SK-N-SH (cell line): ENCODE data around the gene BRD1. TPM values are rescaled to one million over a fixed set of nuclear protein-coding genes. Genes with fewer than 3 reads are reported as not detected.
A peak's percentile ranks its signal among the peaks of the same experiment; 100 is the strongest.

Source experiments
- CTCF ChIA-PET: fragments of 300-600, 350-600 bp; formaldehyde crosslinking; extraction: SDS; loops from one replicate; lab custom pipeline; 2021; lab: Yijun Ruan, JAX
- POLR2A ChIA-PET: fragments of 350-600 bp; sonication (Branson Sonifier 250); formaldehyde crosslinking; extraction: SDS; loops from one replicate; lab custom pipeline; 2020; ENCODE audit warnings: antibody characterized with exemption, inconsistent platforms; lab: Yijun Ruan, JAX
- DNase-seq: peaks from one replicate; pipeline ENCODE4 v3.0.0; 2012
- H2AFZ ChIP-seq: fragments of 200-600 bp; sonication (generic); 2 replicates; pipeline ENCODE4 v1.8.1; 2016; ENCODE audit warnings: antibody characterized with exemption, mild to moderate bottlenecking, low read depth
- H3F3A ChIP-seq: fragments of 200-600 bp; sonication (generic); replicated peaks from 2 replicates; pipeline ENCODE3; 2016; ENCODE audit warnings: antibody characterized with exemption, mild to moderate bottlenecking; ENCODE audit not compliant: insufficient read depth
- H3K27ac ChIP-seq, 2 experiments: fragments of 200-500 bp in 1 of 2; fragments of 200-600 bp in 1 of 2; sonication (Bioruptor generic) in 1 of 2; sonication (generic), shearing (Covaris generic) in 1 of 2; 2 replicates each; pipeline versions ENCODE4 v1.5.1 to v1.6.1; 2014 to 2016; ENCODE audit warnings: low read depth in 2 of 2, inconsistent platforms in 1 of 2, low read length in 1 of 2, mild to moderate bottlenecking in 1 of 2, mixed read lengths in 1 of 2
- H3K27me3 ChIP-seq: fragments of 200-600 bp; sonication (generic), shearing (Covaris generic); 2 replicates; pipeline ENCODE4 v1.6.1; 2016; ENCODE audit warnings: mixed run types; ENCODE audit not compliant: insufficient read depth
- H3K36me3 ChIP-seq, 2 experiments: fragments of 200-500 bp in 1 of 2; fragments of 200-600 bp in 1 of 2; sonication (Bioruptor generic) in 1 of 2; sonication (generic) in 1 of 2; replicated peaks in 1 of 2; 2 replicates each; pipeline versions ENCODE3 to v1.5.1; 2014 to 2016; ENCODE audit warnings: low read length in 1 of 2, mild to moderate bottlenecking in 1 of 2; ENCODE audit not compliant: insufficient read depth in 2 of 2, control insufficient read depth in 1 of 2
- H3K4me1 ChIP-seq, 2 experiments: fragments of 200-500 bp in 1 of 2; fragments of 200-600 bp in 1 of 2; sonication (Bioruptor generic) in 1 of 2; sonication (generic), shearing (Covaris generic) in 1 of 2; 2 replicates each; pipeline versions ENCODE4 v1.5.1 to v1.6.1; 2014 to 2016; ENCODE audit warnings: low read depth in 1 of 2, low read length in 1 of 2, mixed run types in 1 of 2; ENCODE audit not compliant: insufficient read depth in 2 of 2, control insufficient read depth in 1 of 2
- H3K4me2 ChIP-seq: fragments of 200-600 bp; sonication (generic), shearing (Covaris generic); 2 replicates; pipeline ENCODE4 v1.6.1; 2017; ENCODE audit warnings: mixed run types
- H3K4me3 ChIP-seq, 2 experiments: fragments of 200-500 bp in 1 of 2; fragments of 200-600 bp in 1 of 2; sonication (Bioruptor generic) in 1 of 2; sonication (generic), shearing (Covaris generic) in 1 of 2; 2 replicates each; pipeline versions ENCODE4 v1.5.1 to v1.8.1; 2014 to 2016; ENCODE audit warnings: low read depth in 2 of 2, inconsistent platforms in 1 of 2, low read length in 1 of 2, mild to moderate bottlenecking in 1 of 2, mixed read lengths in 1 of 2, moderate library complexity in 1 of 2
- H3K79me2 ChIP-seq: fragments of 200-600 bp; sonication (generic); 2 replicates; pipeline ENCODE4 v1.8.1; 2017; ENCODE audit warnings: mild to moderate bottlenecking; ENCODE audit not compliant: insufficient read depth
- H3K9ac ChIP-seq: fragments of 200-600 bp; sonication (generic); 2 replicates; pipeline ENCODE4 v1.6.1; 2017; ENCODE audit warnings: mixed run types
- H3K9me2 ChIP-seq: fragments of 200-600 bp; sonication (generic); 2 replicates; pipeline ENCODE4 v1.6.1; 2017; ENCODE audit warnings: mixed run types
- H3K9me3 ChIP-seq: fragments of 200-600 bp; sonication (generic); 2 replicates; pipeline ENCODE4 v1.6.1; 2017; ENCODE audit warnings: mixed run types, mild to moderate bottlenecking, moderate library complexity
- H4K20me1 ChIP-seq: fragments of 200-600 bp; sonication (generic); 2 replicates; pipeline ENCODE4 v1.6.1; 2017; ENCODE audit warnings: mild to moderate bottlenecking, mixed run types; ENCODE audit not compliant: insufficient read depth
- CHD2 ChIP-seq: fragments of 150-350 bp; IDR thresholded peaks from 2 replicates; pipeline ENCODE4 v1.6.1; 2018; ENCODE audit warnings: low read length; ENCODE audit not compliant: partially characterized antibody
- ELF1 ChIP-seq: IDR thresholded peaks from 2 replicates; pipeline ENCODE4 v1.4.0; 2012
- GABPA ChIP-seq: IDR thresholded peaks from 2 replicates; pipeline ENCODE4 v1.4.0; 2012; ENCODE audit warnings: low read depth, mild to moderate bottlenecking
- IRF3 ChIP-seq: fragments of 150-350 bp; IDR thresholded peaks from 2 replicates; pipeline ENCODE4 v1.6.1; 2016; ENCODE audit warnings: mild to moderate bottlenecking, low read depth, low read length
- JUND ChIP-seq: IDR thresholded peaks from 2 replicates; pipeline ENCODE4 v1.4.0; 2012
- MXI1 ChIP-seq: IDR thresholded peaks from 2 replicates; pipeline ENCODE4 v1.6.1; 2012; ENCODE audit warnings: mild to moderate bottlenecking, low read depth, low read length, improper control_type of control experiment
- NFIC ChIP-seq: IDR thresholded peaks from 2 replicates; pipeline ENCODE4 v1.4.0; 2012; ENCODE audit warnings: borderline replicate concordance
- RAD21 ChIP-seq: IDR thresholded peaks from 2 replicates; pipeline ENCODE4 v1.6.1; 2012; ENCODE audit warnings: mild to moderate bottlenecking, low read length
- TCF12 ChIP-seq: IDR thresholded peaks from 2 replicates; pipeline ENCODE4 v1.4.0; 2012
- YY1 ChIP-seq: IDR thresholded peaks from 2 replicates; pipeline ENCODE4 v1.4.0; 2012; ENCODE audit warnings: low read depth, mild to moderate bottlenecking
- WGBS: methylation state at CpG from one replicate; pipeline ENCODE4 v1.1.6; 2017; ENCODE audit warnings: low lambda C conversion rate; 5-methylcytosine and 5-hydroxymethylcytosine counted together
- polyA plus RNA-seq, 3 experiments: library from polyadenylated mRNA; depleted of rRNA; stranded (reverse); fragments of >200 nt; gene quantifications; 2 replicates each; pipeline ENCODE4 v1.2.3, GENCODE V29; 2012
- TF ChIP-seq, protein P1 (sequence below): fragments of 200-600 bp; sonication (generic); IDR thresholded peaks from 2 replicates; pipeline ENCODE4 v1.6.1; 2017; ENCODE audit warnings: antibody characterized with exemption, mild to moderate bottlenecking, moderate library complexity
- TF ChIP-seq, protein P2 (sequence below): fragments of 150-350 bp; IDR thresholded peaks from 2 replicates; pipeline ENCODE4 v1.6.1; 2017; ENCODE audit warnings: antibody characterized with exemption, low read length, low read depth, borderline replicate concordance

The BRD1 gene
- polyA plus RNA-seq, 1 of the 3 experiments (the other 2 are of a cell fraction), result 10.3 TPM

DNA sequence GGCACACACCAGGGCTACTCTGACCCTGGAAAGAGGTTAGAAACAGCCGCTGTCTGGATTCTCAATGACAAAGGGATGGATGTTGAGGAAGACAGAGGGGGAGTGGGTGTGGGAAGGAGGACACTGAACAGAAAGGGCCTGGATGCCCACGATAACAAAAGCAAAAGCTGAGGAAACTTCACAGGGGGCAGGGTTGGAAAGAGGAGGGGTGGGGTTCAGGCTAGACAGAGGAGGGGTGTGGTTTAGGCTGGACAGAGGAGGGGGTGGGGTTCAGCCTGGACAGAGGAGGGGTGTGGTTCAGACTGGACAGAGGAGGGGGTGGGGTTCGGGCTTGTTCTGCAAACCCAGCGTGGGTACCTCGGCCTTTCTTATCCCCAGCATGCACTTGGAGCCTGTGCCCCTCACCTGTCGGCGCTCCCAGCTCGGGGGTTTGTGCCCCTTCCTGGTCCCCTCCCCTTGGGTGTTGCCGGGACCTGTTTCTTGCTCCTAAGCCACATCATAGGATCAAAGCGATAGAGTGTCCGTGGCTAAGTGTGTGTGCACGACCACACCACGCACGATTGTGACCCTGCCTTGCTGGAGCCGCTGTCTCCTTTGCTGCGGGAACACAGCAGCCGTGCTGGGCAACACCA is 75.6 kb downstream of the BRD1 start:
- Histone ChIP-seq H3F3A (no peaks in the 10 kb centered on the region), H3K27ac (no peak overlapping the region), H3K9ac (no peak overlapping the region), H3K9me3 (no peaks in the 10 kb centered on the region), H3K79me2 (no peaks in the 10 kb centered on the region), H3K4me3 (no peak overlapping the region), H3K27me3 (no peaks in the 10 kb centered on the region), H3K4me2 (no peak overlapping the region), H2AFZ (no peak overlapping the region), H3K4me1 (peaks cover 0 to 28% of the 10 kb centered on the region in 2 experiments; a peak in 1 of 4 replicates), H3K9me2 (no peaks in the 10 kb centered on the region), H3K36me3 (no peaks in the 10 kb centered on the region), H4K20me1 (no peaks in the 10 kb centered on the region)
- DNase-seq, result peak; percentile 33
- POLR2A ChIA-PET, result no interaction called here
- TF ChIP-seq, protein P1, sequence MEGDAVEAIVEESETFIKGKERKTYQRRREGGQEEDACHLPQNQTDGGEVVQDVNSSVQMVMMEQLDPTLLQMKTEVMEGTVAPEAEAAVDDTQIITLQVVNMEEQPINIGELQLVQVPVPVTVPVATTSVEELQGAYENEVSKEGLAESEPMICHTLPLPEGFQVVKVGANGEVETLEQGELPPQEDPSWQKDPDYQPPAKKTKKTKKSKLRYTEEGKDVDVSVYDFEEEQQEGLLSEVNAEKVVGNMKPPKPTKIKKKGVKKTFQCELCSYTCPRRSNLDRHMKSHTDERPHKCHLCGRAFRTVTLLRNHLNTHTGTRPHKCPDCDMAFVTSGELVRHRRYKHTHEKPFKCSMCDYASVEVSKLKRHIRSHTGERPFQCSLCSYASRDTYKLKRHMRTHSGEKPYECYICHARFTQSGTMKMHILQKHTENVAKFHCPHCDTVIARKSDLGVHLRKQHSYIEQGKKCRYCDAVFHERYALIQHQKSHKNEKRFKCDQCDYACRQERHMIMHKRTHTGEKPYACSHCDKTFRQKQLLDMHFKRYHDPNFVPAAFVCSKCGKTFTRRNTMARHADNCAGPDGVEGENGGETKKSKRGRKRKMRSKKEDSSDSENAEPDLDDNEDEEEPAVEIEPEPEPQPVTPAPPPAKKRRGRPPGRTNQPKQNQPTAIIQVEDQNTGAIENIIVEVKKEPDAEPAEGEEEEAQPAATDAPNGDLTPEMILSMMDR, result no peak
- no peak for TF ChIP-seq ELF1
- TF ChIP-seq CHD2, result no peak
- no peak for TF ChIP-seq RAD21
- TF ChIP-seq, protein P2, sequence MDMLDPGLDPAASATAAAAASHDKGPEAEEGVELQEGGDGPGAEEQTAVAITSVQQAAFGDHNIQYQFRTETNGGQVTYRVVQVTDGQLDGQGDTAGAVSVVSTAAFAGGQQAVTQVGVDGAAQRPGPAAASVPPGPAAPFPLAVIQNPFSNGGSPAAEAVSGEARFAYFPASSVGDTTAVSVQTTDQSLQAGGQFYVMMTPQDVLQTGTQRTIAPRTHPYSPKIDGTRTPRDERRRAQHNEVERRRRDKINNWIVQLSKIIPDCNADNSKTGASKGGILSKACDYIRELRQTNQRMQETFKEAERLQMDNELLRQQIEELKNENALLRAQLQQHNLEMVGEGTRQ, result no peak
- no peak for TF ChIP-seq TCF12
- TF ChIP-seq NFIC, result no peak
- WGBS, result 54% methylated on average over 8 of the region's 17 CpGs
- CTCF ChIA-PET, result no interaction called here

DNA sequence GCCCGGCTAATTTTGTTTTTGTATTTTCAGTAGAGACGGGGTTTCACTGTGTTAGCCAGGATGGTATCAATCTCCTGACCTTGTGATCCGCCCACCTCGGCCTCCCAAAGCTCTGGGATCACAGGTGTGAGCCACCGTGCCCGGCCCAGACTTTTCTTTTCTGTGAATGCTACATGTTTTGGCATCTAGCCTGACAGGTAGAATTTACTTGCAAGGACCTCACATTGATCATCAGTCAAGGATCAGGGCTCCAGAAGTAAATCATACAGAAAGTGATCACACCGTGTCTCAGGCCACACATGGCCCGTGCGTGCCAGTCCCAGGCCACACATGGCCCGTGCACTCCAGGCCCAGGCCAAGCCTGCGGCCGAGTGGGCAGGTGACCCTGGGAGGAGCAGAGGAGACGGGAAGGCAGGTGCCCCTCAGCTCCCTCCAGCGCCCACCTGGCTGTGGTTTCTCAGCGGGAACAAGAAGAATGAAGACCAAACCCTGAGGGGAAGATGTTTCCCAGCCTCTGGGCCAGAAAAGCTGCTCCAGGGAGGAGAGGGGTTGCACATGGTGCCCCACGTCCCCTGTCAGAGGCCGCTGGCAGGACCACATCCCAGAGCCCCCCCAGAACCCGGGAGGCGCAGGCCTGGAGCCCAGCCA is 76.2 kb downstream of the BRD1 start:
- CTCF ChIA-PET, result no interaction called here
- H4K20me1 ChIP-seq, result no peaks in the 10 kb centered on the region
- no peaks in the 10 kb centered on the region for H3K36me3 ChIP-seq
- no peak overlapping the region for H2AFZ ChIP-seq
- H3K27ac ChIP-seq, result no peak overlapping the region
- POLR2A ChIA-PET, result no interaction called here
- DNase-seq, result peak; percentile 32
- no peaks in the 10 kb centered on the region for H3K9me2 ChIP-seq
- H3K9me3 ChIP-seq, result no peaks in the 10 kb centered on the region
- no peaks in the 10 kb centered on the region for H3F3A ChIP-seq
- no peak overlapping the region for H3K9ac ChIP-seq
- WGBS, result 54% methylated on average over 15 of the region's 19 CpGs
- H3K4me2 ChIP-seq, result no peak overlapping the region
- H3K79me2 ChIP-seq, result no peaks in the 10 kb centered on the region
- H3K4me3 ChIP-seq, result no peak overlapping the region
- TF ChIP-seq YY1 (no peak), MXI1 (no peak), GABPA (no peak), IRF3 (no peak), RAD21 (no peak), JUND (no peak)
- no peaks in the 10 kb centered on the region for H3K27me3 ChIP-seq
- H3K4me1 ChIP-seq, result peaks cover 0 to 28% of the 10 kb centered on the region in 2 experiments; a peak in 1 of 4 replicates
